GM18520 (cell line): Measurements from ENCODE around the gene CIRBP.

Experiments
- ATAC-seq: cut with Tn5 transposase; IDR thresholded peaks from one replicate; pipeline ENCODE4 v1.9.1; 2021; ENCODE audit not compliant: unreplicated experiment

CIRBP gene

DNA sequence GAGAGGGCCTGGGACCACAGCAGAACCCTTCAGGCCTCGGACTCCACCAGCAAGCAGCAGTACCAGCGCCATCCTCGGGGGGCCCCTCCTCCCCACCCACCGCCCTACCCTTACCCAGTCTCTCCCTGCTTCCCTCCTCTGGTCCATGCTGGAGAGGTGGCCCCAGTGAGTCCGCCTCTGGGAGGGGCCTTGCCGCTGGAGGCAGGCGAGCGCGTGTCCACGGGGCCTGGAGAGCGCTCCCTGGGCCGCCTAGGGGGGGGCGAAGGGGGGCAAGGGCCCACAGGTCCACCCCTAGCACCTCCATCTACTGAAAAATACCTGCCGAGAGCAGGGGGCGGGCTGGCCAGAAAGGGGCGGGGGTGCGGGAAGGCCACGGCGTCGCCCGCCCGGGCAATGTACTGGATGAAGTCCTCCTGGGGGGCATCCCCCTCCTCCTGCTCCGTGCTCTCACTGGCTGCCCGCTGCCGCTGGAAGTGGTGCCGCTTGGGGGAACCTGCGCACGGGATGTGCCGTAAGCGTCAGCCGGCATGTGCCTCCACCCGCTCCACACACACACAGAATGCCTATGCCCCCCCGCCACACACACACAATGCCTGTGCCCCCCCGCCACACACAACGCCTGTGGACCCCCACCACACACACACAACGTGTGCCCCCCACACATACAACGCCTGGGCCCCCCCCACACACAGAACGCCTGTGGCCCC lies 38.2 kb upstream of the CIRBP start:
- no peak for ATAC-seq

DNA sequence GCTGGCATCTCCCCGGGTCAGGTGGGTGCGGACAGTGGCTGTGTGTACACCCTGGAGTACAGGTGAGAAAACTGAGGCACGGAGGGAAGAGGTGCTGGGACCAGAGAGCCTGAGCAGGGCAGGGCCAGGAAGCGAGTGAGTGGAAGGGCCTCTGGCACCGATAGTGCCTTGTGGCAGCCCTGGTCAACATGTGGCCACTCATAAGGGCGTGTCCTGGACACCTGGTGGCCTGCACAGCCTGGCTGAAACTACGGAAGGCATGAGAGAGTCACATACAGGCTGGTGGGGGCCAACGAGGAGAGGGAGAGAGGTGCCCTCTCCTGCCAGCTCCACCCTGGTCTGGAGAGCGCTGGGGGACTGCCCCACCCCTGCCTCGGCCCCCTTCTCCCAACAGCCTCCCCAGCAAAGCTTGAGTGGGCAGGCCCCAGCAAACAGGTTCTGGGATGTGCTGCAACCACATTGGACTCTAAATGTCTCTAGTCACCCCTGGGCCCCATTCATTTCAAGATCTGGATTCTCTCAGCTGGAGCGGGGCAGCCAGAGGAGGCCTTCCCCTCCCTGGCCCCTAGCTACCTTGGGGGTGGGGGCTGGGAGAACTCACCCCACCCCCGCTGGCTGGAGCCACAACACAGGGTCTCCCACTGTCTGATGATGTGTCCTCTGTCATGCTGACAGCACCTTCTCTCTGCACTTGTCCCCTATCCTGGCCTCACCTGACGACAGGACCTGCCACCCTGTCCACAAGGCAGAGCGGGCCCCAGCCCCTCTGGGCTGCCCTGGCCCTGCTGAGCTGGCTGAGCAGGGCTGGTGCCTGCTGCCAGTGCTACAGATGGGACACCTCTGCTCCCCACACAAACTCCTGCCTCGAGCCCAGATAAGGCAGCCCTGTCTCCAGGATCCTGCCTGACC lies 37.1 kb upstream of the CIRBP start:
- no peak for ATAC-seq

DNA sequence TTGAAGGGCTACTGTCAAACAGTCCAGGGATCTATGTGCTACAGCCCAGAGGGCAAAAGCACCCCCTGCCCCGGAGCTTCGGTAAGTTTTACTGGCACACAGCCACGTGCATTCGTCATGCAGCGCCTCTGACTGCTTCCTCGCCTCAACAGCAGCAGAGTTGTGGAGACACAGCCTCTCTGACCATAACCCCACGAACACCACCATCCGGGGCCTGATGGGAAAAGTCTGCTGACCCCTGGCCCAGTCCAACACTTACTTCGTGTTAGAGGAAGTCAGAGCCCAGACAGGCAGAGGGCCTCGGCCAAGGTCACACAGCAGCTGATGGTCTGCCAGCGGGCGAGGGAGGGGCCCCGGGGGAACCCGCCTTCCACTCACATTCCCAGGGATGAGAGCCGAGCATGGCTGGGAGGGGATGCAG lies 36.5 kb upstream of the CIRBP start:
- ATAC-seq = no peak

- ATAC-seq = no peak
These were observed 35.9 kb upstream of the CIRBP start for GRCh38 chr19:1233115-1233667.

DNA sequence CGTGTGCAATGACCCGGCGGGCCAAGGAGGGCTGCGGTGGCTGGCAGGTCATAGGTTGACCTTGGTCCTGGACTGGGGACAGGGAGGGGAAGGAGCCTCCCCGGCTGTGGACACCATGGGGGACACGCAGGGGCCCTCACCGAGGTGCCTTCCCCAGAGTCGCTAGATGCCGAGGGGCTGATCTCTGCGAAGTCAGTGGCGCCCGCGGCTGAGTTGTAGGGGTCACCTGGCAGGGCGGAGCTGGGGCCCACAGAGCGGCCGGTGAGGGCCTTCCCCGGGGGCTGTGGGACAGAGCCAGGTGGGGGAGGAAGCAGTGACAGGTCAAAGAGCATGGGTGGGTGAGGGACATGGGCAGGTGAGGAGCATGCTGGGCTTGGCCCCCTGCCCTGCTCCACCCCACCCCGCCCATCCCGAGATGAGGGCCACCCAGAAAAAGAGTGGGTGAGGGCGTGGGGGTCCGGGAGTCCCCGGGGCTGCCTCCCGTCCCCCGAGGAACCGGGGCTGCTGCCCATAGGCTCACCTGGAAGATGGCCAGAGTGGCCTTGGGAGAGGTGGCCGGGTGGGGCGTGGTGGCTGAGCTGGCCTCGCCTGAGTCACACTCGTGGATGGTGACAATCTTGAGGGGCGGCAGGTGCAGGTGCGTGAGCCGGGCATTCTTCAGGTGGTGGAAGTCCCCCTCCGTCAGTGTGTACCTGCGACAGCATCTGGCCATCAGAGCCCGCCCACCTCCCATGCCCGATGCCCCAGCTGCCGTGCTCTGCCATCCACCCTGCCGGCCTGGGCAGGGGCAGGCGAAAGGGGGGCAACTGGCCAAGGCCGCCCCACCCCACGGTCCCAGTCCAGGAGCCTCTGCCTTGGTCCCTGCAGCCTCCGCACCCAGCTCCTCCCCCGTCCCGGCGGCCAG lies 34.8 kb upstream of the CIRBP start:
- no peak for ATAC-seq

DNA sequence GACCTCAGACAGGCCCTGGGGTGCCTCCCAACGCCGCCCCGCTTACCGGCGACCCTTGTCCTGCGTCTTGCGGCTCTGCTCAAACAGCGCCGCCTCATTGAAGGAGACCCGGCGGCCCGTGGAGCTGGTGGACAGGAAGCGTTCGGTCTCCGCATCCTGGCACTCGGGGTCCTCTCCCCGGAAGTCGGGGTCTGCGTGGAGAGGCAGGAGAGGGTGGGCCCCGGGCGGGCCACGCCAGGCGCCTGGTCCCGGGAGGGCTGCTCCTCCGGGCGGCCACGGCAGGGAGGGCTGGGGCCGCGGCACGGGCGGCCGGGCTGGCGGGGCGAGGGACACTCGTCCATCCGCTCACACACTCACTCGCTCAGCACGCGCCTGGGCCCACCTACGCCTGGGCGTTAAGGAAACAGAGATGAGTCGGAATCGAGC lies 34.2 kb upstream of the CIRBP start:
- ATAC-seq = no peak

- no peak for ATAC-seq
These were observed 33.2 kb upstream of the CIRBP start for GRCh38 chr19:1235625-1236538.

GRCh38 chr19:1236576-1236975 lies 32.6 kb upstream of the CIRBP start:
- no peak for ATAC-seq

DNA sequence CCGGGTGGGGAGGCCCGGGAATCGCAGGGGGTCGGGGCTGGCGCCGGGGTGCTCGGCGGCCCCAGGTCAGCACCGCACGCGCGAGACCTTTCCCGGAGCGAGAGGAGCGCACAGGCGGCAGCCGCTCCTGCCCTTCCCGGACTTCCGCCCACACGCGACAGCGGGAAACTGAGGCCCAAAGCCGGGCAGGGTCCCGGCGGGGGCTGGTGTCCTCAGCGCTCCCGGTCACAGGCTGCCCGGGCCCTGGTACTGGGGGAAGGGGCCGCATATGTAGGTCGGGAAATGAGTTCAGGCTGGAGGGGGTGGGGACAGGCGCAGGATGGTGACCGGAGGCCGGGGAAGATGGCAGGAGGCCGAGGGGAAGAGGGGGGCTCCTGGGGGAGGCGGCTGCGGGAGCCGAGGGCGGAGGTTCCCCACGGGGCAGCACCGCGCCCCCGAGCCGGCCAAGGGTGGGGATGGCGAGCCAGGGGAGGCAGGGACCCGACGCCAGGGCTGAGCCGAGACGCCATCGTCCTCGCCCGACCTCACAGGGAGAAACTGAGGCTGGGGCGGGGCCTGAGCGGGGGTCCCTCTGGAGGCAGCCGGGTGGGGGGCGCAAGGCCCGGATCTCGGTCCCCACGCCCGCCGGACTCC lies 32.0 kb upstream of the CIRBP start:
- no peak for ATAC-seq

DNA sequence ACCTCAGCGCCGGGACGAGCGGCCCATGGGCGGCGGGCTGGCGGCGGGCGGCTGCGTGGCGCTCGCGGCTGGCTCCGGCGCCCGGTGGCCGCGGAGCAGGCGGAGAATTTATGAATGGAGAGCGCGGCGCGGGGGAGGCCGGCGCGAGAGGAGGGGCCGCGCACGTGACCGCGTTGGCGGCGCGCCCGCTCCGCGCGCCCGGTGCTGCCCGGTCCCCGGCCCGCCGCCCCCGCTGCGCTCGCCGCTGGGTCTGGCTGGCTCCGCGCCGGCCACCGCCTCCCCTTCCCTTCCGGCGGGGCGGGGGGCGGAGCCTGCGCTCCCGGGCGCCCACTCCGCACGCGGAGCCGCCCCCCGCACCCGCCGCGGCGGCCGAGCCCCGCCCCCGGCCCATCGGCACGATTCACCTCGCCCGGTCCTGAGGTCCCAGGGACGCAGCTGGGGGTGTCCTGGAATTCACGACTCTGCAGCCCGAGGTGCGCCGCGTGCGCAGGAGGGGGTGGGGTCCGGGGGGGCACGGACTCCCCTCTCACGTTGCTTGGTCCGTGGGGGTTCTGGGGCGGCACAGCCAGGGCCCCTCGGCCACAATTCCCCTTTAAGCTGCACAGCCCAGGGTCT lies 31.3 kb upstream of the CIRBP start, which contains the start of gene CBARP:
CBARP (minus strand) TSS at position 252 of the 615 bp plus-strand sequence. CDS start 1,905 bp downstream, outside the sequence.
- no peak for ATAC-seq

DNA sequence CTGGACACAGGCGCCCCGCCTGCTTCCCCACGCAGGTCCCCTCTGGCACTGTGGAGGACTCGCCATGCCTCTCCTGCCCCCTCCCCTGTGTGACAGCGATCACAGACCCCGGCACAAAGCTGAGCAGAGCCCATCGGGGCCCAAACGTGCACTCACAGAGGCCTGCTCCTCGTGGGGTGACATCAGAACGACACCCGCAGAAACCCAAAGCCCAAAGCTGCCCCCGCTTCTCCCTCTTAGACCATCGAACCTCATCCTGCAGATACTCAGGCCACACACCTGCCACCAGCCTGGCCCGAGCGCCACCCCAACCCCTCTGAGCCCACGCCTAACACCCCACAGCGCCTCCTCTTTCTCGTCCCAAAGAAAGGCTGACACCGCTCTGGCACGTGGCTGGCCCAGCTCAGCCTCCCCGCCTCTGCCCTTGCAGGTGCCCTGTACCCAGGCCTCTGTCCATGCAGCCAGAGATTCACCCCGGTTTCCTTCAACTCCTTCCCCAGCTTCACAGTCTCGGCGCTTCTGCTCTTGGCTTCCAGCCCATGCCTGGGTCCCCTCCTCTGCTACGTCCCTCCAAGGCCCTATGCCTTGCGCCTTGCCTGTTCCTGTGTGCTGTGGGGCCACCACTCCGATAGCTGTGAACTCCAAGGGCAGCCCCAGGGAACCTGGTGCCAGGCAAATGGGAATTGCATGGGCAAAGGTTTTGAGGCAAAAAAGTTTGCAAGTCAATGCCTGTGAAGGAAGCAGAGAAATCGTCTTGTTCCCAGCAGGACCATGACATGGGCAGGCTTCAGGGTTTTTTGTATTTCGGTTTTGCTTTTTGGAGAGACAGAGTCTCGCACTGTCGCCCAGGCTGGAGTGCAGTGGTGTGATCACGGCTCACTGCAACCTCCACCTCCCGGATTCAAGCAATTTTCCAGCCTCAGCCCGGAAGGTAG lies 30.5 kb upstream of the CIRBP start:
- no peak for ATAC-seq

- no peak for ATAC-seq
These were observed 29.7 kb upstream of the CIRBP start for GRCh38 chr19:1239420-1239795.

- ATAC-seq = peak; percentile 28
These were observed 29.1 kb upstream of the CIRBP start for GRCh38 chr19:1239796-1240737.

DNA sequence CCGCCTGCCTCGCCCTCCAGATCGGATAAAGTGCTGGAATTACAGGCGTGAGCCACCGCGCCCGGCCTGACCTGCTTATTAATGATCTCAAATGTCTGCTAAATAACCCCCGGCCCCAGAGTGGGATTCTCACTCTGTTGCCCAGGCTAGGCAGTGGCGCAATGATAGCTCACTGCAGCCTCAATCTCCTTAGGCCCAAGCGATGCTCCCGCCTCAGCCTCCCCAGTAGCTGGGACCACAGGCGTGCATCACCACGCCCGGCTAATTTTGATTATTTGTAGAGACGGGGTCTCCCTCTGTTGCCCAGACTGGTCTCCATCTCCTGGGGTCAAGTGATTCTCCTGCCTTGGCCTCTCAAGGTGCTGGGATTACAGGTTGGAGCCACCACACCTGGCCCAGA lies 28.2 kb upstream of the CIRBP start:
- ATAC-seq = no peak

DNA sequence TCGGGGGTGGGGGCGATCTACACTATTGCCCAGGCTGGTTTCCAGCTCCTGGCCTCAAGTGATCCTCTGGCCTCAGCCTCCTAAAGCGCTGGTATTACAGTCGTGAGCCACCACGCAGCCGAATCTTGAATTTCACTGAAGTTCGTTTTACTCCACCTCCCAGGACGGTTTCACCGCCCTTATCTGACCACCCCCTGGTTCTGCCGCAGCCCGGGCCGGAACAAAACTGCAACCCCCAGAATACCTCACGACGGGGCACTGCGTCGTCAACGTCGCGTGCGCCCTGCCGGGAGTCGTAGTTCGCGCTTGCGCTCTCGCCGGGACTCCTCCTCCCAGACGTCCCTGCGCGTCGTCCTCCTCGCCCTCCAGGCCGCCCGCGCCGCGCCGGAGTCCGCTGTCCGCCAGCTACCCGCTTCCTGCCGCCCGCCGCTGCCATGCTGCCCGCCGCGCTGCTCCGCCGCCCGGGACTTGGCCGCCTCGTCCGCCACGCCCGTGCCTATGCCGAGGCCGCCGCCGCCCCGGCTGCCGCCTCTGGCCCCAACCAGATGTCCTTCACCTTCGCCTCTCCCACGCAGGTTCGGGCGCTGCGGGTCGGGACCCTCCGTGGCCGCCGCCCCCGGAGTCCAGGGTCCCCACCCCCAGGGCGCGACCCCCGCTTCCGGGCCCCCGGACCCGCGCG lies 27.6 kb upstream of the CIRBP start, which contains the start of gene ATP5F1D:
ATP5F1D (plus strand) TSS at position 335 of the 679 bp plus-strand sequence; CDS start at position 435, 100 bp downstream.
- ATAC-seq = peak; percentile 39
